Stimulated activated naive B cell treated with anti-CD40 and anti-IgM and Interleukin-4, amounts not matched to agents 10 μg/mL and 1 μg/mL and 100 μg/mL, for 72 hours (primary cell): ENCODE data around the gene PRXL2B.
"Not testable (repeated sequence)": the region's sequence is repeated elsewhere in the genome, so short reads cannot be mapped to it uniquely, and the experiment has no call there.

Source experiments
- ATAC-seq, 2 donors: fragments of 150-1000 bp; cut with Tn5 transposase; replicated peaks; 2 replicates each; pipeline ENCODE4 v1.10.0; 2021; ENCODE audit warnings: moderate library complexity in 1 of 2
- DNase-seq: peaks from one replicate; pipeline ENCODE4 v3.0.0; 2021
- H3K27ac Mint-ChIP-seq: one replicate; pipeline ENCODE4 v1.8.0; 2022; ENCODE audit warnings: mild to moderate bottlenecking, mixed read lengths
- H3K27me3 Mint-ChIP-seq, 2 donors: one replicate each; pipeline ENCODE4 v1.8.0; 2022; ENCODE audit warnings: mixed read lengths in 2 of 2
- H3K36me3 Mint-ChIP-seq, 2 donors: one replicate each; pipeline ENCODE4 v1.8.0; 2022; ENCODE audit warnings: mixed read lengths in 2 of 2, mild to moderate bottlenecking in 1 of 2
- H3K4me1 Mint-ChIP-seq, 2 donors: one replicate each; pipeline ENCODE4 v1.8.0; 2022; ENCODE audit warnings: mixed read lengths in 2 of 2, mild to moderate bottlenecking in 1 of 2
- H3K4me3 Mint-ChIP-seq, 2 donors: one replicate each; pipeline ENCODE4 v1.8.0; 2022; ENCODE audit warnings: mild to moderate bottlenecking in 2 of 2, mixed read lengths in 2 of 2, moderate library complexity in 1 of 2
- H3K9me3 Mint-ChIP-seq, 2 donors: one replicate each; pipeline ENCODE4 v1.8.0; 2022; ENCODE audit warnings: mixed read lengths in 2 of 2, mild to moderate bottlenecking in 1 of 2

Gene PRXL2B

DNA sequence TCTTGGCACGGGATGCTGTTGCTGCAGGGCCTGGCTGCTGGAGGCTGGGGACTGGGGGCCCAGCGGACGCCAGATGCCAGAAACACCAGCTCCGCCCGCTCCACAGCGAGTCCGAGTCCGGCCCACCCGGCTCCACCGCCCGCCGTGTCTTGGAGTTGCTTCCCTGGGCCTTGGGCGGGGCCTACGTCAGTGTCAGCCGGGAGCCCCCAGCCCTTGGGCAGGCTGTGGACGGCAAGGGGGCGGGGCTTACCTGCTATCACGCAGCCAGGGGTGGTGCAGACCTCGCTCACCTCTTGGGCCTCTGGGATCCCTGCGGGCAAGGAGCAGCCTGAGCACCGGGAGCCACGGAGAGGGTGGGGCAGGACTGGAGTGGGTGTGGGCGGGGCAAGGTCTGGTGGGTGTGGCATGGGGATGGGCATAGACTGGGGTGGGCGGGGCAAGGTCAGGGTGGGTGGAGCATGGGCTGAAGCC, 24.5 kb downstream of the PRXL2B start:
- DNase-seq: no peak
- ATAC-seq: peak; percentile 41 to 59
- peaks cover 21 to 30% of the 10 kb centered on the region in 2 donors for H3K27me3 Mint-ChIP-seq
- H3K36me3 Mint-ChIP-seq: peaks cover 0 to 14% of the 10 kb centered on the region in 2 donors
- no peak overlapping the region for H3K4me3 Mint-ChIP-seq
- peaks cover 6 to 19% of the 10 kb centered on the region in 2 donors for H3K9me3 Mint-ChIP-seq
- H3K4me1 Mint-ChIP-seq: no peaks in the 10 kb centered on the region
- H3K27ac Mint-ChIP-seq: no peak overlapping the region

DNA sequence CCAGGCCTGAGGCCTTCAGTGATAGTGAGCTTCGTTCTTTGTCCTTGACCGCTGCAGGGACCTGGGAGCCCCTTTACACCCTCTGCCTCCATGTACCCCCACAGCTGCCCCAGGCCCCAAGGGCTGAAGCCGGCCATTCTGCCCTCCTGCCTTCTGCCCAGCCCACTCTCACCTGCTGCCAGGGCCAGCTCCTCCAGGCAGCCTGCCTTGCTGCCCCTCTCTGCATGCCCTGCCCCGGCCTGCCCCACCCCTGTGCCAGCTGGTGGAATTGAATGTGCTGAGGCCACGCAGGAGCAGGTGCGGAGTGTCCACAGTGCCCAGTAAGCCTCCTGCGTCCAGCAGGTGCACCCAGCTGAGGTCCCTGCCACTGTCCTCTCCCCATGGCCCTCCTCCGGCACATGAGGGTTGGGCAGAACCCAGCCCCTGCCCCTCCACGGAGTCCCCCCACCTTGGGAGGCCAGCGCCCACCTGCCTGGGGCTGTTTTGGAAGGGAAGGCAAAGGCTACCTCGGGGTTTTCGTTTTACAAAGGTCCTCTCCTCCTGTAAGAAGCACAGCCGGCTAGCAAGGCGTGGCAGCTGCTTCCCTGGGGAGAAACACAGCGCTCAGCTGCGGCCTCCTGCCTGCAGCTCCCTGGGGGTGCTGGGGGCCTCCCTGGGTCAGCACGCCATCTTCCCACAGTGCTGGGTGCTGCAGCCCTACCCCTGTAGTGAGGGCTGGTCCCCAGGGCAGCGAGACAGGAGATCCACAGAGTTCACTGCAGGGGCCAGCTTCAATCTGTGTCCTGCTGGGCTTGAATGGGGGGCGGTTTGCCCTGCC, 25.3 kb downstream of the PRXL2B start:
- Mint-ChIP-seq H3K36me3 (peaks cover 0 to 14% of the 10 kb centered on the region in 2 donors), H3K9me3 (peaks cover 9 to 25% of the 10 kb centered on the region in 2 donors), H3K4me1 (no peaks in the 10 kb centered on the region), H3K27me3 (peaks cover 21 to 30% of the 10 kb centered on the region in 2 donors), H3K4me3 (no peak overlapping the region), H3K27ac (no peak overlapping the region)
- ATAC-seq (peak in 1 of 2 donors; percentile 27), DNase-seq (no peak)

DNA sequence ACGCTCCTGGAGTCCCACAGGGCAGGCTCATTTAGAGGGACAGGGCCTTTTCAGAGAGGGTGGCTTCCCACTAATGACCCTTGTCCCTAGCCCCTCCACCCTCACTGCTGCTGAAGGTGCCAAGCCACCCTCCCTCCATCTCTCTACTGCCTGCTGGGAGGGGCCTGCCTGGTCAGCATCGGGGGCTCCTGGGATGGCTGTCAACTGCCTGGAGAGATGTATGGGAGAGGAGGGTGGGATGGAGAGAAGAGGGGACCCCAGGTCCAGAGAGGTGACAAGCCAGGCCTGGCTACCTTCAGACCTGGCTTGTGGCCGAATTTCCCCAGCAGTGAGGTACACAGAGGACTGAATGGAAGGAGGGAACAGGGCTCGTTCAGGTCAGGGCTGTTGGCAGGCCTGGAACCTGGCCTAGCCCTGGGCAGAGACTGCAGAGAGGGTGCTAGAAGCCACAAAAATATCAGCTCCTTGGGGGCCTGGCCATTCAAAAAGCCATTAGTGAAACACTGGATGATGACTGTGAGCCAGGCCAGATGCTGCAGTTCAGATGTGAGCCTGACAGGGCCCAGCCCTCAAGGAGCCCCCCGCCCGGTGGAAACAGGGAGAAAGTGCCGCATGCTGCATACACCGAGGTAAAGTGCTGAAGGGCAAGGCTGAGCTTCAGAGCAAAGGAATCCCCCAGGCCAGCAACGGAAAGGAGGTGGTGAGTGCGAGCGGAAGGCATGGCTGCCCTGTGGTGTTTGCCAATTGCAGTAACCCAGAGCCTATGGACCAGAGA, 26.2 kb downstream of the PRXL2B start:
- no peak for DNase-seq
- Mint-ChIP-seq H3K27me3 (peaks cover 21 to 30% of the 10 kb centered on the region in 2 donors), H3K4me3 (no peak overlapping the region), H3K4me1 (no peaks in the 10 kb centered on the region), H3K27ac (no peak overlapping the region), H3K36me3 (peaks cover 0 to 14% of the 10 kb centered on the region in 2 donors), H3K9me3 (peaks cover 9 to 25% of the 10 kb centered on the region in 2 donors)
- no peak for ATAC-seq

DNA sequence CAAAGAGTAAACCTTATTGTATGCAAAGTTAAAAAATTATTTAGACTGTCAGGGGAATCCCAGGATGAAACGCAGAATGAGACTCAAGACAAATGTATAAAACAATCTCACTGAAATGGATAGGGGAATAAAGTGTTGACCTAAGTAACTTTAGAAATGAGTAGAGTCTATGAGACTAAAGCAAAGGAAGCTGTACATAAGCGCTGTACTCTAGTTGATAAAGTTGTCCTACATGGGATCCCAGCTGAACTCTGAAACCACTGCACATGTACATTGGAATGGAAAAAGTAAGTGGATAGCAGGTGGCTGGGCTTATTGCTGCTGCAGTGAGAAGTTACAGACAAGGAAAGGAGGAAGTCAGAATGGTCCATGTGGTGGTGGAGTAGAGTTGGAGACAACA, 27.6 kb downstream of the PRXL2B start:
- no peak for ATAC-seq
- DNase-seq: no peak
- Mint-ChIP-seq H3K27me3 (peaks cover 21 to 34% of the 10 kb centered on the region in 2 donors), H3K9me3 (peaks cover 8 to 25% of the 10 kb centered on the region in 2 donors), H3K36me3 (peaks cover 0 to 14% of the 10 kb centered on the region in 2 donors), H3K27ac (no peak overlapping the region), H3K4me1 (no peaks in the 10 kb centered on the region), H3K4me3 (no peak overlapping the region)

DNA sequence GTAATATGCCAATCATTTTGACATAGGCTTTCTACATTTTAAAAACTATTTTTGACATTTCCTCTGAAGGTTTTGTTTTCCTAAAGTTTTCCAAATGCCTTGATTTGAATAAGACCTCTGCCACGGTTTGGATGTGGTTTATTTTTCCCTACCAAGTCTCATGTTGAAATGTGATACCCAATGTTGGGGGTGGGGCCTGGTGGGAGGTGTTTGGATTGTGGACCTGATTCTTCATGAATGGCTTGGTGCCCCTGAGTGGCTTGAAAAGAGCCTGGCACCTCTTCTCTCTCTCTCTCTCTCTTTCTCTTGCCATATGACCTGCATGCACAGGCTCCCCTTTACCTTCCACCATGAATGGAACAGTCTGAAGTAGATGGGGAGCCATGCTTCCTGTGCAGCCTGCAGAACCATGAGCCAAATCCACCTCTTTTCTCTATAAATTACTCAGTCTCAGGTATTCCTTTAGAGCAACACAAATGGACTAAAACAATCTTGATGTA, 31.4 kb downstream of the PRXL2B start:
- DNase-seq (no peak), ATAC-seq (no peak)
- H3K9me3 Mint-ChIP-seq: peaks cover 14 to 35% of the 10 kb centered on the region in 2 donors
- H3K4me3 Mint-ChIP-seq: no peak overlapping the region
- no peak overlapping the region for H3K27ac Mint-ChIP-seq
- peaks cover 19 to 40% of the 10 kb centered on the region in 2 donors for H3K27me3 Mint-ChIP-seq
- peaks cover 0 to 1% of the 10 kb centered on the region in 2 donors for H3K4me1 Mint-ChIP-seq
- H3K36me3 Mint-ChIP-seq: peaks cover 6 to 19% of the 10 kb centered on the region in 2 donors

DNA sequence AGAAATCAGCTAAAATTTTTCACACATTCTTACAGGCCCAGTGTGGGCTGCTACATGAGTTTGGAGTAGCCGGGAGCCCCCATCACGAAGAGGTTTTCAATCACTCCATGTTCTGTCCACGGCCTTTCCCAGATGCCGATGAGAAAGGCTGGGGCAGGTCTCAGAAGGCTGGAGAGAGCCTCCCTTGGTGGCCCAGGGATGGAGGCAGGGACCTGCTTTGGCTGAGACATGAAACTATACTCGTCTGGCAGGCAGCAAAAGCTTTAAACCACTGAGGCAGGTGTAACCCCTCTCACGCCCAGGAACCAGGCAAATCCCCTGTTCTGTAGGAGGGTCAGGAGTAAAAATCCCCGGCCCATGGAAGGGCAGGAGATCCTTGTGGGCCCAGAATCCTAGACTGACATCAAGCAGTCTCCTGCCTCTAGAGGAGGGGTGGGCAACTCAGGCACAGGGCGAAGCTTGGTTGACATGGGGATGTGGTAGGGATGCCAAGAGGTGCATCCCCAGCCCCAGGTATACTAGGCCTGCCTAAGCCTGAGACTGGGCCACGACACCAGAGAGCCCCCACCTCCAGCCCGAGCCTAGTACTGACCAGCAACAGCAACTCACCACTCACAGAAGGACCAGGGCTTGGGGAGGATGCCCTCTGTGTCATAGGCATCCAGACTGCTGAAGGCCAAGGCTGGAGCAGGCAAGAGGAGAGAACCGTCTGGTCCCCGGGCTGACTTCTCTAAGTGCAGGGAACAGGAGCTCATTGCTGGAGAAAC, 37.2 kb downstream of the PRXL2B start:
- no peak overlapping the region for H3K27ac Mint-ChIP-seq
- peaks cover 0 to 1% of the 10 kb centered on the region in 2 donors for H3K4me1 Mint-ChIP-seq
- ATAC-seq (no peak), DNase-seq (no peak)
- peaks cover 5 to 10% of the 10 kb centered on the region in 2 donors for H3K9me3 Mint-ChIP-seq
- peaks cover 45 to 65% of the 10 kb centered on the region in 2 donors for H3K27me3 Mint-ChIP-seq
- H3K36me3 Mint-ChIP-seq: peaks cover 7 to 8% of the 10 kb centered on the region in 2 donors
- H3K4me3 Mint-ChIP-seq: no peak overlapping the region

DNA sequence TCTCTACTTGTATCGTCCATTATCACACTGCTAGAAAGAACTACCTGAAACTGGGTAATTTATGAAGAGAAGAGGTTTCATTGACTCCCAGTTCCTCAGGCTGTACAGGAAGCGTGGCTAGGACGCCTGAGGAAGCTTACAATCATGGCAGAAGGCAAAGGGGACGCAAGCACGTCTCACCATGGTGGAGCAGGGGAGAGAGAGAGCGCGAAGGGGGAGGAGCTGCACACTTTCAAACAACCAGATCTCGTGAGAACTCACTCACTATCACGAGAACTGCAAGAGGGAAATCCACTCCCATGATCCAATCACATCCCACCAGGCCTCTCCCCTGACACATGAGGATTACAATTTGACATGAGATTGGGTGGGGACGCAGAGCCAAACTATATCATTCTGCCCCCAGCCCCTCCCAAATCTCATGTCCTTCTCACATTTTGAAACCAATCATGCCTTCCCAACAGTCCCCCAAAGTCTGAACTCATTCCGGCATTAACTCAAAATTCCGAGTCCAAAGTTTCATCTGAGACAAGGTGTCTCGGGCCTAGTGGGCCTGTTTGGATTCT, 38.2 kb downstream of the PRXL2B start:
- H3K27me3 Mint-ChIP-seq: peaks cover 46 to 66% of the 10 kb centered on the region in 2 donors
- peaks cover 5 to 7% of the 10 kb centered on the region in 2 donors for H3K36me3 Mint-ChIP-seq
- no peak overlapping the region for H3K27ac Mint-ChIP-seq
- H3K4me3 Mint-ChIP-seq: no peak overlapping the region
- ATAC-seq (no peak), DNase-seq (no peak)
- H3K4me1 Mint-ChIP-seq: peaks cover 0 to 2% of the 10 kb centered on the region in 2 donors
- peaks cover 4 to 7% of the 10 kb centered on the region in 2 donors for H3K9me3 Mint-ChIP-seq

DNA sequence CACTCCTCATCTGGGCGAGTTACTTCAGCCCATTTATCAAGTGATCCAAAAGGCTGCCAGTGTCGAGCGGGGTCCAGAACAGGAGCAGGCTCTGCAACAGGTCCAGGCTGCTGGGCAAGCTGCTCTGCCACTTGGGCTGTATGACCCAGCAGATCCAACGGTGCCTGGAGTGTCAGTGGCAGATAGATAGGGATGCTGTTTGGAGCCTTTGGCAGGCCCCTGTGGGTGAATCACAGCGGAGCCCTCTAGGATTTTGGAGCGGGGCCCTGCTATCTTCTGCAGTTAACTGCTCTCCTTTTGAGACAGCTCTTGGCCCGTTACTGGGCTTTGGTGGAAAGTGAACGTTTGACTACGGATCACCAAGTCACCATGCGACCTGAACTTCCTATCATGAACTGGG, 38.7 kb downstream of the PRXL2B start:
- Mint-ChIP-seq H3K27ac (no peak overlapping the region), H3K4me1 (peaks cover 0 to 2% of the 10 kb centered on the region in 2 donors), H3K27me3 (peaks cover 46 to 69% of the 10 kb centered on the region in 2 donors), H3K9me3 (peaks cover 1 to 3% of the 10 kb centered on the region in 2 donors), H3K4me3 (no peak overlapping the region), H3K36me3 (peaks cover 3 to 7% of the 10 kb centered on the region in 2 donors)
- no peak for DNase-seq
- no peak for ATAC-seq

DNA sequence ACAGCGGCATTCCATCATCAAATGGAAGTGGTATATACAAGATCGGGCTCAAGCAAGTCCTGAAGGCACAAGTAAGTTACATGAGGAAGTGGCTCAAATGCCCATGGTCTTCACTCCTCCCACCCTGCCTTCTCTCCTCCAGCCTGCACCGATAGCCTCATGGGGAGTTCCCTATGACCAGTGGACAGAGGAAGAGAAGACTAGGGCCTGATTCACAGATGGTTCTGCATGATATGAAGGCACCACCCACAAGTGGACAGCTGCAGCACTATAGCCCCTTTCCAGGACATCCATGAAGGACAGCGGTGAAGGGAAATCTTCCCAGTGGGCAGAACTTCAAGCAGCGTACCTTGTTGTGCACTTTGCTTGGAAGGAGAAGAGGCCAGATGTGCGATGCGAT, 39.2 kb downstream of the PRXL2B start:
- not testable (repeated sequence) for H3K27ac Mint-ChIP-seq, H3K4me1 Mint-ChIP-seq, ATAC-seq, DNase-seq, H3K36me3 Mint-ChIP-seq, H3K4me3 Mint-ChIP-seq, H3K9me3 Mint-ChIP-seq
- H3K27me3 Mint-ChIP-seq: peaks cover 51 to 69% of the 10 kb centered on the region in 2 donors

DNA sequence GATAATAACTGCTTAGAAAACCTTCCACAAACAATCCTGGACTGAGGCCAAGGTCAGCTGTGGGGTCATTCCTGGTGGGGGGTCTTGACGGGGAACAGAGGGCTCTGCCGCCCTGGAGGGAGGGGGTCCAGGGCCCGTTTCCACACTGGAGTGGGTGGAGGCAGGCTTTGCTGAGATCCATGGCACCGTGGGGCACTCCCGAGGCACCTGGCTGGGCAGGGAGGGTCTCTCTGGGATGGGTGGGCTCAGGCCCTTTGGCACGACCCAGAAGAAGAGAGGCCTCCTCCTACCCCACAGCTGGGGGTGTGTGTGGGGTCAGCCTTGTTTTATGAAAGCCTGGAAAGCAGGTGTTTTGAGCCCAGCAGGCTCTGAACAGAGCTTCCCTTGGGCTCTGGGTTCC, 41.2 kb downstream of the PRXL2B start:
- DNase-seq: no peak
- peaks cover 0 to 3% of the 10 kb centered on the region in 2 donors for H3K9me3 Mint-ChIP-seq
- no peak overlapping the region for H3K27ac Mint-ChIP-seq
- H3K27me3 Mint-ChIP-seq: peaks cover 58 to 74% of the 10 kb centered on the region in 2 donors
- ATAC-seq: no peak
- H3K4me3 Mint-ChIP-seq: no peak overlapping the region
- peaks cover 0 to 5% of the 10 kb centered on the region in 2 donors for H3K4me1 Mint-ChIP-seq
- H3K36me3 Mint-ChIP-seq: peaks cover 1 to 3% of the 10 kb centered on the region in 2 donors

DNA sequence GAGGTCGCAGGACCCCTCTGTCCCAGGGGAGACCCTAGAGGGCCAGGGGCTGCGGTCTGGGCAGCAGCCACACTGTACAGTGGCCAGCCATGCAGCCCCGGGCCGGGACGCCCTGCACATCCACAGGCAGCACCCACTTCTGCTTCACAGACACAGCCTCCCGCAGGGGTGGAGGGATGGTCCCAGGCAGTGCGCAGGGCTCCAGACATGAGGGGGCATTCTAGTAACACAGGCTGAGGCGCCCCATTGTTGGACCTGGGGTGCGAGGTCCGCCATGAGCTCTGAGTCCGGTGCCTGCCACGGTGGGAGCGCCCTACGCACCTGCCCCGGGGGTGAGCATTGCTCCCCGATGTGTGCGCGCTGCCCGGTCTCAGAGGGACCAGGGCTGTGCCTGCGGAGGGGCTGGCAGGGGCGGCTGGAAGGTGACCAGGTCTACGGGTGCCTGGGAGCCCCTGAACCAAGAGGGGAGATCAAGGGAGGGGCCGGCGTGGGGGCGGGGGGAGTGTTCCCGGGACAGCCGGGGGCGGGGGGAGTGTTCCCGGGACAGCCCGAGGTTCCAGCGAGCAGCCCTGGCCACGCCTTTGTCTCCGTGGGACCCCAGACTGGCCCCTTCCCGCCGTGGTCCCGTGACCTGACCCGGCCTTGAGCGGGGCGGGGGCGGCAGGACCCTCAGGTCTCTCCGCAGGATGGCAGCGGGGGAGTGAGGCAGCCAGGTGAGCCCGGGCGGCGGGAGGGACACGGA, 41.8 kb downstream of the PRXL2B start:
- DNase-seq (no peak), ATAC-seq (peak; percentile 29 to 45)
- Mint-ChIP-seq H3K27ac (no peak overlapping the region), H3K4me3 (peak overlapping the region; percentile 39 to 55), H3K4me1 (peaks cover 0 to 4% of the 10 kb centered on the region in 2 donors), H3K27me3 (peaks cover 58 to 78% of the 10 kb centered on the region in 2 donors), H3K9me3 (peaks cover 0 to 3% of the 10 kb centered on the region in 2 donors), H3K36me3 (peaks cover 1 to 3% of the 10 kb centered on the region in 2 donors)

DNA sequence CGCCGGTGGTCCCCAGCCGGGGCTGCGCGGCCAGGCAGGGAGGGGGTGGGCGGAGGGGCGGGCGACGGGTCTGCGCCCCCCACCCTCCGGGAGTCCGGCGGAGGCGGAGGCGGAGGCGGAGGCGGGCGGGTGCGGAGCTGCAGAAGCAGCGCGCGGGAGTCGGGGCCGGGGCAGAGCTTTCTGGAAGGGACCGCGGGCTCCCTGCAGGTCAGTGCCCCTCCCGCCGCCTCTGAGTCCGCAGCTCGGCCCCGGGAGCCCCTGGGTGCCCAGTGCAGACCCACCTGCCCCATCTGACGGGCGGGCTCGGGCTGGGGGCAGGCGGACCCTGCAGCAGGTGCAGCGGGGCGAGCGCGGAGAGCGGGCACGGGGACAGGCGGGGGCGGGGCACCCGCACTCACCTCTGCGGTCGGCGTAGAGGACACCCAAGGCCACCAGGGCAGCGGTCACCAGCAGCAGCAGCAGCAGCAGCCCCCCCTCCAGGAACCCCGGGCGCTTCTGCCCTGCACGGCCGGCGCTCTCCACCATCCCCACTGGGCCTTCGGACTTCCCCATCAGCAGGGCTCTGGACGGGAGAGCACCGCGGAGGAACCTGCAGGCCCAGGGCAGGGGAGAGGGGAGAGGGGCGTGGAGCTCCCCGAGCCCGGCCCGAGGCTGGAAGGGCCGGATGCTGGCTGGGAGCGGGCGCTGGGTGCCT, 42.5 kb downstream of the PRXL2B start:
- peaks cover 58 to 79% of the 10 kb centered on the region in 2 donors for H3K27me3 Mint-ChIP-seq
- peaks cover 0 to 4% of the 10 kb centered on the region in 2 donors for H3K4me1 Mint-ChIP-seq
- H3K27ac Mint-ChIP-seq: no peak overlapping the region
- H3K36me3 Mint-ChIP-seq: peaks cover 1 to 3% of the 10 kb centered on the region in 2 donors
- peaks cover 0 to 3% of the 10 kb centered on the region in 2 donors for H3K9me3 Mint-ChIP-seq
- no peak for DNase-seq
- ATAC-seq: peak; percentile 45 to 47
- H3K4me3 Mint-ChIP-seq: no peak overlapping the region
